HepG2 (cell line): ENCODE data around the gene DND1. TPM values are rescaled to one million over a fixed set of nuclear protein-coding genes. Genes with fewer than 3 reads are reported as not detected.

Experiments used
- CCDC6 ChIP-seq: sonication (generic); formaldehyde crosslinking; IDR thresholded peaks from 2 replicates; pipeline ENCODE4 v1.8.1; 2022; ENCODE audit warnings: mild to moderate bottlenecking, missing genetic modification reagents, moderate library complexity
- FOXA3 ChIP-seq: IDR thresholded peaks from 2 replicates; pipeline ENCODE4 v1.6.1; 2016; ENCODE audit warnings: missing genetic modification reagents, missing compliant biosample characterization
- FOXK2 ChIP-seq: fragments of 450-650 bp; IDR thresholded peaks from 2 replicates; pipeline ENCODE4 v1.6.1; 2016
- HMG20B ChIP-seq: conservative IDR thresholded peaks from 2 replicates; pipeline ENCODE4 v1.6.1; 2016; ENCODE audit warnings: missing genetic modification reagents, missing compliant biosample characterization
- HNRNPK ChIP-seq: fragments of 200-400 bp; formaldehyde crosslinking; IDR thresholded peaks from 2 replicates; pipeline ENCODE4 v1.6.1; 2018; ENCODE audit warnings: low read length, low read depth, moderate library complexity, mild to moderate bottlenecking; ENCODE audit not compliant: poor library complexity, severe bottlenecking
- MIER2 ChIP-seq: IDR thresholded peaks from 2 replicates; pipeline ENCODE4 v1.6.1; 2016; ENCODE audit warnings: missing biosample characterization, missing genetic modification reagents
- NAIF1 ChIP-seq: sonication (generic); formaldehyde crosslinking; IDR thresholded peaks from 2 replicates; pipeline ENCODE4 v1.5.0; 2020; ENCODE audit warnings: mild to moderate bottlenecking, missing genetic modification reagents, borderline replicate concordance
- NR3C1 ChIP-seq: sonication (generic); formaldehyde crosslinking; IDR thresholded peaks from 2 replicates; pipeline ENCODE4 v1.4.0; 2020; ENCODE audit warnings: missing genetic modification reagents
- PITX1 ChIP-seq: sonication (generic); formaldehyde crosslinking; IDR thresholded peaks from 2 replicates; pipeline ENCODE4 v1.5.1; 2020; ENCODE audit warnings: mild to moderate bottlenecking, missing genetic modification reagents
- SIX4 ChIP-seq: sonication (generic); formaldehyde crosslinking; IDR thresholded peaks from 2 replicates; pipeline ENCODE4 v1.4.0; 2020; ENCODE audit warnings: missing genetic modification reagents
- SSRP1 ChIP-seq: IDR thresholded peaks from 2 replicates; pipeline ENCODE4 v1.6.1; 2016; ENCODE audit warnings: control low read depth
- TCF12 ChIP-seq, 2 experiments: fragments of 450-650 bp in 1 of 2; sonication (generic) in 1 of 2; formaldehyde crosslinking in 1 of 2; IDR thresholded peaks; 2 replicates each; pipeline versions ENCODE4 v1.6.1 to v1.8.0; 2017 to 2022; ENCODE audit warnings: antibody characterized with exemption in 1 of 2, mild to moderate bottlenecking in 1 of 2, missing genetic modification reagents in 1 of 2, moderate library complexity in 1 of 2
- TRAFD1 ChIP-seq: sonication (generic); formaldehyde crosslinking; IDR thresholded peaks from 2 replicates; pipeline ENCODE4 v1.5.1; 2020; ENCODE audit warnings: missing genetic modification reagents, mild to moderate bottlenecking, borderline replicate concordance
- U2AF2 ChIP-seq: fragments of 200-400 bp; formaldehyde crosslinking; IDR thresholded peaks from 2 replicates; pipeline ENCODE4 v1.6.1; 2017; ENCODE audit warnings: low read depth, mild to moderate bottlenecking, low read length
- YEATS2 ChIP-seq: sonication (generic); formaldehyde crosslinking; IDR thresholded peaks from 2 replicates; pipeline ENCODE4 v1.4.0; 2020; ENCODE audit warnings: missing genetic modification reagents, borderline replicate concordance
- ZFP82 ChIP-seq: sonication (generic); formaldehyde crosslinking; IDR thresholded peaks from 2 replicates; pipeline ENCODE4 v1.5.1; 2020; ENCODE audit warnings: mild to moderate bottlenecking, missing genetic modification reagents, borderline replicate concordance
- ZNF207 ChIP-seq: fragments of 450-650 bp; IDR thresholded peaks from 2 replicates; pipeline ENCODE4 v1.6.1; 2016; ENCODE audit warnings: antibody characterized with exemption, borderline replicate concordance
- ZNF260 ChIP-seq: sonication (generic); formaldehyde crosslinking; IDR thresholded peaks from 2 replicates; pipeline ENCODE4 v1.4.0; 2020; ENCODE audit warnings: missing genetic modification reagents, low read depth, mild to moderate bottlenecking, borderline replicate concordance
- ZNF292 ChIP-seq: sonication (generic); formaldehyde crosslinking; IDR thresholded peaks from 2 replicates; pipeline ENCODE4 v1.8.1; 2022; ENCODE audit warnings: mild to moderate bottlenecking, low read depth, missing genetic modification reagents, borderline replicate concordance
- ZNF354B ChIP-seq: sonication (generic); formaldehyde crosslinking; IDR thresholded peaks from 2 replicates; pipeline ENCODE4 v1.8.0; 2022; ENCODE audit warnings: mild to moderate bottlenecking, missing genetic modification reagents
- ZNF737 ChIP-seq: sonication (generic); formaldehyde crosslinking; IDR thresholded peaks from 2 replicates; pipeline ENCODE4 v1.5.0; 2020; ENCODE audit warnings: missing genetic modification reagents, mild to moderate bottlenecking, borderline replicate concordance
- ZNF747 ChIP-seq: sonication (generic); formaldehyde crosslinking; IDR thresholded peaks from 2 replicates; pipeline ENCODE4 v1.8.1; 2023; ENCODE audit warnings: missing genetic modification reagents, mild to moderate bottlenecking, borderline replicate concordance
- polyA plus RNA-seq, 8 experiments: library from polyadenylated mRNA; depleted of rRNA in 3 of 8; stranded (reverse) in 7 of 8; unstranded in 1 of 8; fragments of >200 nt; fragmentation: Illumina TruSeq in 4 of 8; extraction: Trizol in 4 of 8; gene quantifications; 2 replicates each; pipeline versions ENCODE4 v1.2.1 to v1.2.3, GENCODE V29; 2011 to 2016; ENCODE audit warnings: low read depth in 4 of 8, missing spikeins in 1 of 8, mixed read lengths in 1 of 8; ENCODE audit not compliant: insufficient read depth in 1 of 8
- total RNA-seq, 5 experiments: library from RNA; depleted of rRNA; stranded (reverse); fragments of >200 nt; fragmentation: Illumina TruSeq; extraction: Trizol; gene quantifications; 2 replicates each; pipeline ENCODE4 v1.2.3, GENCODE V29; 2016; ENCODE audit warnings: low read depth in 1 of 5
- TF ChIP-seq, protein P1 (sequence below): sonication (generic); formaldehyde crosslinking; IDR thresholded peaks from 2 replicates; pipeline ENCODE4 v1.8.1; 2022; ENCODE audit warnings: low read depth, mild to moderate bottlenecking, missing genetic modification reagents
- TF ChIP-seq, protein P2 (sequence below): fragments of 450-650 bp; IDR thresholded peaks from 2 replicates; pipeline ENCODE4 v1.6.1; 2017; ENCODE audit warnings: mild to moderate bottlenecking

DND1 gene
- total and polyA plus RNA-seq, 2 of the 13 experiments (the other 11 are each of a cell fraction or from before 2014, with no cell fraction given), result 0.48 to 0.55 TPM

DNA sequence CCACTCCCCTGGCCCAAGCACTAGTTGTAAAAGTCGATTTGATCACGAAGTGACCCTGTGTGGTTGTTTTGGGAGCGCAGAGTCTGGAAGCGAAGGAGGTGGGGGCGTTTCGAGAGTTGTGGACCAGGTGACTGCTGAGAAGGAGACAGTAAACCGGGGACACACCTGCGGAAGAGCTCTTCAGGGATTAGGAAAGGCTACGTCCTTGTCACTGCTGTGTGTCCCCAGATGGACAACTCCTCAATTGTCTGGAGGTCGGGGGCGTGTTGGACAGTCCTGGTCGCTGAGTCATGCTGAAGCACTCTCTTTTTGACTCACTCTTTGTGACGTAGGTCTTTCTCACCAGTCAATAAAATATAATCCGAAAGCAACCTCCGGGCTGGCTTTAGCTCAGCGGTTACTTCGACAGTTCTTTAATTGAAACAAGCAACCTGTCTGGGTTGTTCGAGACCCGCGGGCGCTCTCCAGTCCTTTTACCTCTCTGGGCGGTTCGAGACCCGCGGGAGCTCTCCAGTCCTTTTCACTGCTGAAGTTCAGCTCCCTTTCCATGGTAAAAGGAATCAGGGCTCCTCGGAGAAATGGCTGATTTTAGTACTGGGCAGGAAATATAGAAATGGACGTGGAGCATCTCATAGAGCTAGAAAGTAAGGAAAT lies 37.6 kb upstream of the DND1 start (continued):
- TF ChIP-seq ZFP82 (CRISPR knock-in tag) (peak; percentile 57; the same call in 1 of the 2 replicates), TRAFD1 (CRISPR knock-in tag) (no peak), TCF12 (IDR thresholded peaks at IDR 0.05) (no peak), TCF12 (CRISPR knock-in tag; IDR thresholded peaks at IDR 0.05) (no peak), SSRP1 (CRISPR knock-in tag) (0 out of 2 replicates have a peak, but pooled peaks have one; percentile 55), ZNF354B (CRISPR knock-in tag) (no peak), ZNF737 (CRISPR knock-in tag) (no peak), HMG20B (CRISPR knock-in tag) (peak; percentile 53; the same call in 1 of the 2 replicates), YEATS2 (CRISPR knock-in tag) (peak; percentile 72; the same call in 1 of the 2 replicates), NR3C1 (CRISPR knock-in tag) (no peak), HNRNPK (no peak), ZNF292 (CRISPR knock-in tag) (no peak), CCDC6 (peak; percentile 34; the same call in 1 of the 2 replicates), MIER2 (peak; percentile 93), NAIF1 (peak; percentile 62), ZNF260 (CRISPR knock-in tag) (no peak), SIX4 (0 out of 2 replicates have a peak, but pooled peaks have one; percentile 21), ZNF207 (no peak), ZNF747 (CRISPR knock-in tag) (no peak), PITX1 (CRISPR knock-in tag) (no peak; the same call in 1 of the 2 replicates), U2AF2 (no peak), FOXA3 (CRISPR knock-in tag) (peak; percentile 71), FOXK2 (no peak)
- TF ChIP-seq, protein P1, sequence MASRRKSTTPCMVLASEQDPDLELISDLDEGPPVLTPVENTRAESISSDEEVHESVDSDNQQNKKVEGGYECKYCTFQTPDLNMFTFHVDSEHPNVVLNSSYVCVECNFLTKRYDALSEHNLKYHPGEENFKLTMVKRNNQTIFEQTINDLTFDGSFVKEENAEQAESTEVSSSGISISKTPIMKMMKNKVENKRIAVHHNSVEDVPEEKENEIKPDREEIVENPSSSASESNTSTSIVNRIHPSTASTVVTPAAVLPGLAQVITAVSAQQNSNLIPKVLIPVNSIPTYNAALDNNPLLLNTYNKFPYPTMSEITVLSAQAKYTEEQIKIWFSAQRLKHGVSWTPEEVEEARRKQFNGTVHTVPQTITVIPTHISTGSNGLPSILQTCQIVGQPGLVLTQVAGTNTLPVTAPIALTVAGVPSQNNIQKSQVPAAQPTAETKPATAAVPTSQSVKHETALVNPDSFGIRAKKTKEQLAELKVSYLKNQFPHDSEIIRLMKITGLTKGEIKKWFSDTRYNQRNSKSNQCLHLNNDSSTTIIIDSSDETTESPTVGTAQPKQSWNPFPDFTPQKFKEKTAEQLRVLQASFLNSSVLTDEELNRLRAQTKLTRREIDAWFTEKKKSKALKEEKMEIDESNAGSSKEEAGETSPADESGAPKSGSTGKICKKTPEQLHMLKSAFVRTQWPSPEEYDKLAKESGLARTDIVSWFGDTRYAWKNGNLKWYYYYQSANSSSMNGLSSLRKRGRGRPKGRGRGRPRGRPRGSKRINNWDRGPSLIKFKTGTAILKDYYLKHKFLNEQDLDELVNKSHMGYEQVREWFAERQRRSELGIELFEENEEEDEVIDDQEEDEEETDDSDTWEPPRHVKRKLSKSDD (CRISPR knock-in tag), result no peak
- TF ChIP-seq, protein P2, sequence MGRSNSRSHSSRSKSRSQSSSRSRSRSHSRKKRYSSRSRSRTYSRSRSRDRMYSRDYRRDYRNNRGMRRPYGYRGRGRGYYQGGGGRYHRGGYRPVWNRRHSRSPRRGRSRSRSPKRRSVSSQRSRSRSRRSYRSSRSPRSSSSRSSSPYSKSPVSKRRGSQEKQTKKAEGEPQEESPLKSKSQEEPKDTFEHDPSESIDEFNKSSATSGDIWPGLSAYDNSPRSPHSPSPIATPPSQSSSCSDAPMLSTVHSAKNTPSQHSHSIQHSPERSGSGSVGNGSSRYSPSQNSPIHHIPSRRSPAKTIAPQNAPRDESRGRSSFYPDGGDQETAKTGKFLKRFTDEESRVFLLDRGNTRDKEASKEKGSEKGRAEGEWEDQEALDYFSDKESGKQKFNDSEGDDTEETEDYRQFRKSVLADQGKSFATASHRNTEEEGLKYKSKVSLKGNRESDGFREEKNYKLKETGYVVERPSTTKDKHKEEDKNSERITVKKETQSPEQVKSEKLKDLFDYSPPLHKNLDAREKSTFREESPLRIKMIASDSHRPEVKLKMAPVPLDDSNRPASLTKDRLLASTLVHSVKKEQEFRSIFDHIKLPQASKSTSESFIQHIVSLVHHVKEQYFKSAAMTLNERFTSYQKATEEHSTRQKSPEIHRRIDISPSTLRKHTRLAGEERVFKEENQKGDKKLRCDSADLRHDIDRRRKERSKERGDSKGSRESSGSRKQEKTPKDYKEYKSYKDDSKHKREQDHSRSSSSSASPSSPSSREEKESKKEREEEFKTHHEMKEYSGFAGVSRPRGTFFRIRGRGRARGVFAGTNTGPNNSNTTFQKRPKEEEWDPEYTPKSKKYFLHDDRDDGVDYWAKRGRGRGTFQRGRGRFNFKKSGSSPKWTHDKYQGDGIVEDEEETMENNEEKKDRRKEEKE, result no peak
